ENCODE measurements around the gene COMMD6. TPM values are rescaled to one million over a fixed set of nuclear protein-coding genes. Genes with fewer than 3 reads are reported as not detected.
A peak's percentile ranks its signal among the peaks of the same experiment; 100 is the strongest.
"Not testable (repeated sequence)": the region's sequence is repeated elsewhere in the genome, so short reads cannot be mapped to it uniquely, and the experiment has no call there.

COMMD6 gene
- 64.4 and 97.7 TPM in 2 replicates for total RNA-seq

- DNase-seq (ENCODE audit: extremely low read depth, low read depth, low spot score): peak; percentile 39
Measured at GRCh38 chr13:75537401-75538365, at the start of gene COMMD6. TSS of gene COMMD6 (minus strand) at chr13:75537841. CDS start at chr13:75537805, 36 bp downstream.

DNA sequence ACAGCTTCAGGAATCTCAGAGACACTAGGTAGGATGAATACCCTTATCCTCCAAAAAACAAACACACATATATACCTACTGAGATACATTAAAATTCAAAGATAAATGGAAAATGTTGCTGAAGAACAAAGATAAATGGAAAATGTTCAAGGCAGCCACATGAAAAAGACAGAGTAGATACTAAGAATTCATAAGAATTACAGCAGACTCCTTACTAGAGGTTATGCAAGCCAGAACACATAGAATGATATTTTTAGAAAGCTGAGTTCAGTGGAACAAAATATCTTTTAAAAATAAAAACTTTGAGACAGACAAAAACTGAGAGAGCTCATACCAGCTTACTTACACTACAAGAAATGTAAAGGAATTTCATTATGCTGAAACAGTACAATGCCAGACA is 47.5 kb upstream of the COMMD6 start:
- DNase-seq (ENCODE audit: extremely low read depth, low read depth, low spot score): no peak

DNA sequence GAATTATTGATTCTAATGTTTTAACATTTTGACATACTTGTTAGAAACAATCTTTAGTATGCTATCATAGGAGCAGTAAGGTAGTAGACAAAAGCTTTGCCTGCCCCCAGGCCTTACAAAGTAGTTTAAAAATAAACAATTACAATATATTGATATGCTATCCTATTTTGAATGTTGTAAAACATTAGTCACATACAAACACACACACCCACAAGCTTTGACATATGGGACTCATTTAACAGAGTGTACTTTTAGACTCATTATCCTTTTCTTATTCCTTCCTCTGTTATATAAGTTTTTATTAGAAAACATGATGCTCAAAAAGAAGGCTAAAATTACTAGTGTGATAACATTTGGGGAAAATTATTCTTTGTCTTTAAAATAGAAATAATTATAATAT is 45.5 kb upstream of the COMMD6 start:
- DNase-seq (ENCODE audit: extremely low read depth, low read depth, low spot score): no peak

DNA sequence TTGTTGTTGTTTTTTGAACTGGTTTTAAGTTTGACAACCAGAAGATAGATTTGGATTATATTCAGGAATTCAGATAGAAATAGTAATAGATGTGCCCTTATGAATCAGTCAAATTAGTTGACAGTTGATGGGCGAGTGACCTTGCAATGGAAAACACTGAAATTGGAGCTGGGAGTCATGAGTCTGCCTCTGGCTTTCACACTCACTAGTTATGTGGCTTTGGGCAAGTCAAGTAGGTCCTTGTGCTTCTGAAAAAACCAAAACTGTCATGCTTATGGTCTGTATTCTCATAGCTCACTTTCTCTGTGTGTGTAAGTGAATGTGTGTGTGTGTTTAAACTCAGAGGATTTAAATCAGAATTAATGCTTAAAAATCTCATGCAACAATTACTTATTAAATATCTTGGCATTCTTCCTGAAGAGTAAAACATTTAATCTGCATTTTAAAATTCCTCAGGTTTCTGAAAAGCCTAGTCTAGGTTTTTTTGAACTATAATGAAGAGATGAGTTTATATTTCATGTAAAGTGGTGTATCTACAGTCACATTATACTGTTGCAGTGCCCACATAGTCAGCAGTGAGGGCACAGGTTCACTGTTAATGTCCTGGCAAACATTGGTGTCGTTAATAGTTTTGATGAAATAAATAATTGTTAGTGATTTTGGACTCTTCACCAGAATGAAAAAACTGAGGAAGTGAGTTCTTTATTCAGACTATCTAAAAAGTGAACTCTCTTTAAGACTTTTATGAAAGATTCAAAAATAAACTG is 44.4 kb upstream of the COMMD6 start:
- no peak for DNase-seq (ENCODE audit: extremely low read depth, low read depth, low spot score)

GRCh38 chr13:75579529-75579928 is 41.9 kb upstream of the COMMD6 start:
- no peak for DNase-seq (ENCODE audit: extremely low read depth, low read depth, low spot score)

DNA sequence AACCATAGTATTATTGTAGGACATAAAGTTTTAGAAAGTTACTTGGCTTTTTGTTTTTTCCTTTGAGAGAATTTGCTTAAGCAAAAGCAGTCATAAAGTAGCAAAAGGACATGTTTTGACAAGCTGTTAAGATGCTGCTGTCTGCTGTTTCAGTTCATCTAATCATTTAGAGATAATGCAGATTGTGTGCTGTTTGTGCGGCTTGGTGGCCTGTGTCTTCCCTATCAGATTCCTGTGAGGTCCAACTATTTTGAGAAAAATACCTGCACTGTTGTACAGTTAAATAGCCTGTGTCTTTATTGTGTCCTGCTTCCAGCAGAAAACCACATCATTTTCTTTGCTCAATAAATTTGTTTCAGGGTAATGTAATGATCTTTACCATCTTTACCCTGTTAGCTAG is 31.9 kb upstream of the COMMD6 start:
- no peak for DNase-seq (ENCODE audit: extremely low read depth, low read depth, low spot score)

DNA sequence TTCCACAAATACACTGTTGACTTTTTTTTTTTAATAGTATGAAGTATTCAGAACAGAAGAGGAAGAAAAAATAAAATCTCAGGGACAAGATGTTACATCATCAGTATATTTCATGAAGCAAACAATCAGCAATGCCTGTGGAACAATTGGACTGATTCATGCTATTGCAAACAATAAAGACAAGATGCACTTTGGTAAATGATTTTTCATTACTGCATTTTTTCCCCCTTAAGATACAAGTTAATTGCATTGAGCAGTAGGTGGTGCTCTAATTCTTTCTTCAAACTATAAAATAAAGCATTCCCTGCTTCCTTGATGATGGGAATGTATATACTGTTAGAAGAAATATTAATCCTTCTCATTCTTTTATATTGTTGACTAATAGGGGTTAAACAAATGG is 29.0 kb upstream of the COMMD6 start:
- DNase-seq (ENCODE audit: extremely low read depth, low read depth, low spot score): no peak

- no peak for DNase-seq (ENCODE audit: extremely low read depth, low read depth, low spot score)
Measured at GRCh38 chr13:75558145-75558840, 20.7 kb upstream of the COMMD6 start.

DNA sequence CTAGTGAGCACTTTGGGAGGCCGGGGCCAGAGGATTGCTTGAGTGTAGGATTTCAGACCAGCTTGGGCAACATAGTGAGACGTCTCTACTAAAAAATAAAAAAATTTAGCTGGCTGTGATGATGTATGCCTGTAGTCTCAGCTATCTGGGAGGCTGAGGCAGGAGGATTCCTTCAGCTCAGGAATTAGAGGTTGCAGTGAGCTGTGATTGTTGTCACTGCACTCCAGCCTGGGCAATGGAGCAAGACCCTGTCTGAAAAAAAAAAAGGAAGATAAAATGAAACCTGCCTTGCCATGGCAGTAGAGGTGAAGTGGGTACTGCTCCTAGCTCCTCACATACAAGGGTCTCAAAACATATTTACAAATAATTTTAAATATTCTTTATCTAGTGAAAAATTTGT is 19.3 kb upstream of the COMMD6 start:
- DNase-seq (ENCODE audit: extremely low read depth, low read depth, low spot score): no peak

DNA sequence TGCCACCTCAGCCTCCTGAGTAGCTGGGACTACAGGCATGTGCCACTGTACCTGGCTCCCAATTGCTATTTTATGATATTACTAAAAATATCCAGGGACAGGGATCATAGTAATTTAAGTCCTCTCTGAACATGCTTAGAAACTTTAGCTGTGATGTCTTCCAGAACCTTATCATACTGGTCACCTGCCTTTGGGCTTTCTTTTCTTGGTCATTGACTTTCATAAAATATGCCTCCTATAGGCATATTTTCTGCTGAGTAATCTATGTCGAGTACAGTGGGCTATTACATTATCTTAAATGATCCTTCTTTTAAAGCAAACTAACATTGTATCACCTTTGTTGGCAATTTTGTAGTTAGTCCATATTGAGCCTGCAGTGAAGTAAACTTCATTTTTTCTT is 18.2 kb upstream of the COMMD6 start:
- DNase-seq (ENCODE audit: extremely low read depth, low read depth, low spot score): no peak

DNA sequence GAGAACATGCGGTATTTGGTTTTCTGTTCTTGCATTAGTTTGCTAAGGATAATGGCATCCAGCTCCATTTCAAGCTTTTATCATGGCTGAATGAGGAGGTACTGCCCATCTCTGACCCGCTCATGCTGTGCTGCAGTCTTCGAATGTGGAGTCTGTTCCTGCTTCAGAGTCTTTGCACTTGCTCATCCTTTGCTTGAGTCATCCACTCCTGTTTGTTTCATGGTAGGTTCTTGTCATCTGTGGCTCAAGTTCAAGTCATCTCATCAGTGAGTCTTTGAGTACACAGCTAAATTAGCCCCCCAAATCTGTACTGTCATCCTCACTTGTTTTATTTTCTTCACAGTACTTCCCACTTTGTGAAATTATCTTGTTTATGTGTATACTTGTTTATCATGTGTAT is 17.3 kb upstream of the COMMD6 start:
- DNase-seq (ENCODE audit: extremely low read depth, low read depth, low spot score): no peak

DNA sequence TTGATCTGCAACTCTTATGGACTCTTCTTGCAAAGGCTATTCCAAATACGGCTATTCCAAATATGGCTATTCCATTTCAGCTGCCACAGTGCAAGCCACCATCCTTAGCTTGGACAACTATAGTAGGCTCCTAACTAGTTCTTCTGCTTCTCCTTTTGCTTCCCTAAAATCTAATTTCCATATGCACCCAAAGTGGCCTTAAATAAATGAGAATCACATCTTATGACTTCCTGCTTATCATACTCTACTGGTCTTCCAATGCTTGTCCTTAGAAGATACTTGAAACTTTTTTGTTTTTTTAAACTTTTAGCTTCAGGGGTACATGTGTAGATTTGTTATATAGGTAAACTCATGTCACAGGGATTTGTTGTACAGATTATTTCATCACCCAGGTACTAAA is 16.8 kb upstream of the COMMD6 start:
- DNase-seq (ENCODE audit: extremely low read depth, low read depth, low spot score): no peak

DNA sequence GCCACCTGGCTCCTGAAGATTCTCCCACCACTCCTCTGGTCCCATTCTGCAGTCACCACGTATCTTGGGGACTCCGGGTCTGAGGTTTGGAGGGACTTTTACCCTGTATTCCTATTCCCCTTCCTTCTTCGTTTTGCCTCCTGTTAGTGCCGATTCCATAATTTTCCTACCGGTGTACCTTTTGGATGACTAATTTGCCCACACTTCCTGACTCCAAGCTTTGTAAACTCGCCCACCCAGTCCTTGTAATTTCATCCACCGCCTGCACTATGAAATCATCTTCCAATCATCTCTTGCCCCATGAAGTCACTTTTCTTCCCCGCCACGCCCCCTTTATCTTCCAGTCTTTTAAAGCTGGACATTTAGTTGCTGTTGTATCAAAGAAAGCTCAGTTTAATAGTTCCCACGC is 12.5 kb upstream of the COMMD6 start:
- no peak for DNase-seq (ENCODE audit: extremely low read depth, low read depth, low spot score)

- peak; percentile 88 for DNase-seq (ENCODE audit: extremely low read depth, low read depth, low spot score)
Measured at GRCh38 chr13:75549262-75550158, 11.9 kb upstream of the COMMD6 start, which contains the start of gene UCHL3. TSS of gene UCHL3 (plus strand) at chr13:75549791. CDS start at chr13:75549821, 30 bp downstream.

- DNase-seq (ENCODE audit: extremely low read depth, low read depth, low spot score): no peak
Measured at GRCh38 chr13:75547917-75548316, 10.3 kb upstream of the COMMD6 start.

DNA sequence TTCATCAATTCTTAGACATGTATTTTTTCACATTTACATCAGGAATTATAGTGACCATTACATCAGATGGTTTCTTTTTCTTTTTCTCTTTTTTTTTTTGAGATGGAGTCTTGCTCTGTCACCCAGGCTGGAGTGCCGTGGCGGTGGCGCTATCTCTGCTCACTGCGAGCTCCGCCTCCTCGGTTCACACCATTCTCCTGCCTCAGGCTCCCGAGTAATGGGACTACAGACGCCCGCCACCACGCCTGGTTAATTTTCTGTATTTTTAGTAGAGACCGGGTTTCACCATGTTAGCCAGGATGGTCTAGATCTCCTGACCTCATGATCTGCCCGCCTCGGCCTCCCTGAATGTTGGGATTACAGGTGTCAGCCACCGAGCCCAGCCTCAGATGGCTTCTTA is 7.7 kb upstream of the COMMD6 start:
- not testable (repeated sequence) for DNase-seq (ENCODE audit: extremely low read depth, low read depth, low spot score)

- DNase-seq (ENCODE audit: extremely low read depth, low read depth, low spot score): no peak
Measured at GRCh38 chr13:75544681-75545330, 7.2 kb upstream of the COMMD6 start.

DNA sequence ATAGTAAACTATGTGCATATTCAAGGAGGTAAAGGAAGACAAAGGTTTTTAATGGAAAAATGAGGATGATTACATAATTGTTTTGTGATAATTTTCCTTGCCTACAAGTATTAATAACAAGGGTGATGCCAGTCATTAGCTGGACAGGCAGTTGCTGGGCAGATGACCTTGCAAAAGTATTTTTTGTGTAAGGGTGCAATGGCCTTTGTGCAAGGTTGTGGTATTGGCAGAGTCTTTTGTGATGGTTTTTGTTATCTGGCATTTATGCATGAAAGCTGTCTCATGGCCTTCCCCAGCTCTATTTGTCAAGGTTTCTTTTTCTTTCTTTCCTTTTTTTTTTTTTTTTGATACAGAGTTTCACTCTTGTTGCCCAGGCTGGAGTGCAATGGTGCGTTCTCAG is 4.3 kb upstream of the COMMD6 start:
- no peak for DNase-seq (ENCODE audit: extremely low read depth, low read depth, low spot score)

DNA sequence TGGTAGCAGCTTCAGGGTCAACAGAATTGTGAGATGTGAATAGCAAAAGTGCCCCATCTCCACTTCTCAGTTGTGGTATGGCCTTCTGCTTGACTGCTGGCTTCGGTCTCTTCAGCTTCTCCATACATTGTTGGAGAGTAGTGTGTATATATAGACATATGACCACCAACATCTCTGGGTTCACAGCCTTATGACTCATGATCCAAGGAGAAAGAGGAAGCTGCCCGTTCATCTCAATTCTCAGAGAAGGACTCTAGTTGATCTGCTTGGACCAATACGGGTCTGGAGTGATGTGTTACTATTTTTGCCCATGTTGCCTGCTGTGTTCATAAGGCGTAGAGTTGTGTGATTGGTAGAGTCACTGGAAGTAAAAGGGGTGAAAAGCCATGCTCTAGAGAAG is 3.6 kb upstream of the COMMD6 start:
- DNase-seq (ENCODE audit: extremely low read depth, low read depth, low spot score): no peak

DNA sequence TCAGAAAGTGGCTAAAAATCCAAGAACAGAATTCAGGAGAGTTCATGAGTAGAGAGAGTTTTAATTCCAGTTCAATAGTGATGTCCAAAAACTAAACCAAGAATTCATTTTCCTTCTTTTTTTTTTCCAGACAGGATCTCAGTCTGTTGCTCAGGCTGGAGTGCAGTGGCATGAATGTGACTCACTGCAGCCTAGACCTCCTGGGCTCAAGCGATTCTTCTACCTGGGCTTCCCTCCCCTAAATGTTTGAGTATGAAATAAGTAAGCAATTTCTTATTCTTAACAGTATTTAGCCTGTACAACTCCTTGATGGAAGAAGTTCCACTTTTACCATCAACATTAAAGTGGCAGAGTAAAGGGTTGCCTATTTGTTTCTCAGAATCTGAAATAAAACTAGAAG is 3.8 kb downstream of the COMMD6 start:
- DNase-seq (ENCODE audit: extremely low read depth, low read depth, low spot score): no peak

All from glomerular endothelial cell (primary cell).